Neural progenitor cell (in vitro differentiated cells): ENCODE results near the gene ATXN1. TPM values are rescaled to one million over a fixed set of nuclear protein-coding genes. Genes with fewer than 3 reads are reported as not detected.

Experiments used
- DNase-seq: peaks from one replicate; pipeline ENCODE4 v3.0.0-alpha.2; 2016; ENCODE audit warnings: low spot score
- H2AFZ ChIP-seq: fragments of 200-600 bp; sonication (generic); replicated peaks from 2 replicates; pipeline ENCODE4 v1.6.1; 2016; ENCODE audit warnings: antibody characterized with exemption
- H3F3A ChIP-seq: fragments of 200-600 bp; sonication (generic); 2 replicates; pipeline ENCODE4 v1.6.1; 2016; ENCODE audit warnings: antibody characterized with exemption, low read depth
- H3K27ac ChIP-seq: fragments of 200-600 bp; sonication (generic); 2 replicates; pipeline ENCODE4 v1.5.1; 2016; ENCODE audit warnings: mild to moderate bottlenecking
- H3K27me3 ChIP-seq: fragments of 200-600 bp; sonication (generic); 2 replicates; pipeline ENCODE4 v1.6.1; 2016; ENCODE audit warnings: mild to moderate bottlenecking, moderate library complexity
- H3K36me3 ChIP-seq: fragments of 200-600 bp; sonication (generic); 2 replicates; pipeline ENCODE4 v1.5.1; 2016
- H3K4me1 ChIP-seq: fragments of 200-600 bp; sonication (generic); 2 replicates; pipeline ENCODE4 v1.6.1; 2016; ENCODE audit warnings: mixed run types
- H3K4me2 ChIP-seq: fragments of 200-600 bp; sonication (generic); 2 replicates; pipeline ENCODE4 v1.6.1; 2016
- H3K4me3 ChIP-seq: fragments of 200-600 bp; sonication (generic); 2 replicates; pipeline ENCODE4 v1.5.1; 2016
- H3K79me2 ChIP-seq: fragments of 200-600 bp; sonication (generic); 2 replicates; pipeline ENCODE4 v1.6.1; 2016; ENCODE audit warnings: low read depth
- H3K9ac ChIP-seq: fragments of 200-600 bp; sonication (generic); 2 replicates; pipeline ENCODE4 v1.6.1; 2016
- H3K9me3 ChIP-seq: fragments of 200-600 bp; sonication (generic); 2 replicates; pipeline ENCODE4 v1.5.1; 2016; ENCODE audit warnings: low read depth
- H4K20me1 ChIP-seq: fragments of 200-600 bp; sonication (generic); 2 replicates; pipeline ENCODE4 v1.6.1; 2016; ENCODE audit warnings: low read depth
- H3K27ac Mint-ChIP-seq: 3 replicates; pipeline ENCODE4 v1.8.0; 2021; ENCODE audit warnings: mixed read lengths
- H3K27me3 Mint-ChIP-seq: 2 replicates; pipeline ENCODE4 v1.8.0; 2022; ENCODE audit warnings: low read depth, mild to moderate bottlenecking, inconsistent platforms, moderate library complexity, mixed read lengths; ENCODE audit not compliant: insufficient read depth
- H3K36me3 Mint-ChIP-seq: 3 replicates; pipeline ENCODE4 v1.8.0; 2021; ENCODE audit warnings: mixed read lengths
- H3K4me1 Mint-ChIP-seq: 3 replicates; pipeline ENCODE4 v1.8.0; 2021; ENCODE audit warnings: mixed read lengths
- H3K4me3 Mint-ChIP-seq: 3 replicates; pipeline ENCODE4 v1.8.0; 2021; ENCODE audit warnings: mild to moderate bottlenecking, moderate library complexity, mixed read lengths
- H3K9me3 Mint-ChIP-seq: 3 replicates; pipeline ENCODE4 v1.8.0; 2020; ENCODE audit warnings: mixed read lengths
- CTCF ChIP-seq: fragments of 200-600 bp; sonication (generic); IDR thresholded peaks from 2 replicates; pipeline ENCODE4 v1.5.1; 2017; ENCODE audit warnings: antibody characterized with exemption, mild to moderate bottlenecking
- EZH2 ChIP-seq: fragments of 200-600 bp; sonication (generic); IDR thresholded peaks from 2 replicates; pipeline ENCODE4 v1.6.1; 2017; ENCODE audit warnings: antibody characterized with exemption, mild to moderate bottlenecking, moderate library complexity
- EZH2phosphoT487 ChIP-seq: fragments of 200-600 bp; sonication (generic); IDR thresholded peaks from 2 replicates; pipeline ENCODE4 v1.6.1; 2017; ENCODE audit warnings: antibody characterized with exemption
- total RNA-seq: library from RNA; depleted of rRNA; stranded (reverse); fragments of >200 nt; gene quantifications from 2 replicates; pipeline ENCODE4 v1.2.3, GENCODE V29; 2015; ENCODE audit warnings: low replicate concordance

Gene ATXN1
- total RNA-seq, 1 donor from 2014 or later, result 3.6 TPM

GRCh38 chr6:16374461-16375200 lies 386.6 kb downstream of the ATXN1 start:
- peak overlapping the region; percentile 33 for H3K4me3 Mint-ChIP-seq
- DNase-seq, result peak; percentile 73
- no peak overlapping the region for H3K9ac ChIP-seq

GRCh38 chr6:16374016-16374415 lies 387.2 kb downstream of the ATXN1 start:
- no peak for DNase-seq
- Mint-ChIP-seq H3K36me3 (no peaks in the 10 kb centered on the region), H3K9me3 (no peaks in the 10 kb centered on the region), H3K4me3 (no peak overlapping the region), H3K27ac (no peak overlapping the region), H3K4me1 (peaks cover 29% of the 10 kb centered on the region), H3K27me3 (no peaks in the 10 kb centered on the region)
- Histone ChIP-seq H3K9ac (no peak overlapping the region), H3K9me3 (no peaks in the 10 kb centered on the region), H4K20me1 (no peaks in the 10 kb centered on the region), H3K79me2 (no peaks in the 10 kb centered on the region), H3F3A (peaks cover 11% of the 10 kb centered on the region), H3K4me1 (peaks cover 24% of the 10 kb centered on the region), H2AFZ (no peak overlapping the region), H3K36me3 (no peaks in the 10 kb centered on the region), H3K27ac (no peak overlapping the region), H3K4me2 (no peak overlapping the region), H3K27me3 (no peaks in the 10 kb centered on the region), H3K4me3 (no peak overlapping the region)
- no peak for TF ChIP-seq EZH2
- TF ChIP-seq CTCF, result no peak
- TF ChIP-seq EZH2phosphoT487, result no peak

More at GRCh38 chr6:16374461-16375200, 386.6 kb downstream of the ATXN1 start:
- Histone ChIP-seq H2AFZ (peak overlapping the region; percentile 17), H3K27ac (no peak overlapping the region), H3K36me3 (no peaks in the 10 kb centered on the region), H3K4me2 (peak overlapping the region; percentile 59), H3K4me1 (peaks cover 21% of the 10 kb centered on the region), H3K27me3 (no peaks in the 10 kb centered on the region), H3K4me3 (peak overlapping the region; percentile 2), H3F3A (peaks cover 11% of the 10 kb centered on the region), H3K9me3 (no peaks in the 10 kb centered on the region), H4K20me1 (no peaks in the 10 kb centered on the region), H3K79me2 (no peaks in the 10 kb centered on the region)
- Mint-ChIP-seq H3K4me1 (peaks cover 27% of the 10 kb centered on the region), H3K27me3 (no peaks in the 10 kb centered on the region), H3K9me3 (no peaks in the 10 kb centered on the region), H3K27ac (no peak overlapping the region), H3K36me3 (no peaks in the 10 kb centered on the region)
- TF ChIP-seq EZH2 (no peak), CTCF (no peak), EZH2phosphoT487 (no peak)

GRCh38 chr6:16372029-16372776 lies 389.1 kb downstream of the ATXN1 start:
- Histone ChIP-seq H3K79me2 (no peaks in the 10 kb centered on the region), H3F3A (peaks cover 11% of the 10 kb centered on the region), H3K4me2 (no peak overlapping the region), H3K9me3 (no peaks in the 10 kb centered on the region), H3K4me1 (peaks cover 25% of the 10 kb centered on the region), H2AFZ (no peak overlapping the region), H3K4me3 (no peak overlapping the region), H3K36me3 (no peaks in the 10 kb centered on the region), H3K27me3 (no peaks in the 10 kb centered on the region), H3K27ac (no peak overlapping the region), H4K20me1 (no peaks in the 10 kb centered on the region), H3K9ac (no peak overlapping the region)
- H3K27me3 Mint-ChIP-seq, result no peaks in the 10 kb centered on the region
- peaks cover 31% of the 10 kb centered on the region for H3K4me1 Mint-ChIP-seq
- TF ChIP-seq CTCF (no peak), EZH2 (no peak), EZH2phosphoT487 (no peak)
- H3K27ac Mint-ChIP-seq, result no peak overlapping the region
- H3K9me3 Mint-ChIP-seq, result no peaks in the 10 kb centered on the region
- no peak overlapping the region for H3K4me3 Mint-ChIP-seq
- no peaks in the 10 kb centered on the region for H3K36me3 Mint-ChIP-seq
- DNase-seq, result no peak
